Measurements from ENCODE around the gene UCK2.

The UCK2 gene

GRCh38 chr1:165895451-165895871, 68.0 kb downstream of the UCK2 start:
- no peak for DNase-seq (ENCODE audit: extremely low read depth, low read depth)
- no peak for TF ChIP-seq CTCF (IDR thresholded peaks at IDR 0.05; ENCODE audit: low read depth, low read length)

- TF ChIP-seq CTCF (IDR thresholded peaks at IDR 0.05; ENCODE audit: low read depth, low read length), result no peak
- DNase-seq (ENCODE audit: extremely low read depth, low read depth), result peak; percentile 77
Observed at GRCh38 chr1:165896277-165896676, 68.9 kb downstream of the UCK2 start.

- TF ChIP-seq CTCF (IDR thresholded peaks at IDR 0.05; ENCODE audit: low read depth, low read length), result no peak
- DNase-seq (ENCODE audit: extremely low read depth, low read depth), result no peak
Observed at GRCh38 chr1:165897326-165898303, 70.2 kb downstream of the UCK2 start.

- peak; percentile 88 for DNase-seq (ENCODE audit: extremely low read depth, low read depth)
Observed at GRCh38 chr1:165898837-165899236, 71.4 kb downstream of the UCK2 start.

GRCh38 chr1:165899461-165899941, 72.1 kb downstream of the UCK2 start:
- no peak for TF ChIP-seq CTCF (IDR thresholded peaks at IDR 0.05; ENCODE audit: low read depth, low read length)
- no peak for DNase-seq (ENCODE audit: extremely low read depth, low read depth)

More at GRCh38 chr1:165898837-165899236, 71.4 kb downstream of the UCK2 start:
- TF ChIP-seq CTCF (IDR thresholded peaks at IDR 0.05; ENCODE audit: low read depth, low read length), result no peak

GRCh38 chr1:165900576-165901380, 73.4 kb downstream of the UCK2 start:
- TF ChIP-seq CTCF (IDR thresholded peaks at IDR 0.05; ENCODE audit: low read depth, low read length), result no peak
- DNase-seq (ENCODE audit: extremely low read depth, low read depth), result no peak
